Stomach (tissue), 4 donors: ENCODE measurements around the gene RASSF4.

ENCODE experiments used
- EP300 ChIP-seq: sonication (generic); formaldehyde crosslinking; IDR thresholded peaks from one replicate; pipeline ENCODE4 v1.6.1; 2017; ENCODE audit warnings: antibody characterized with exemption
- POLR2A ChIP-seq, 4 donors: fragments of 450-650 bp; IDR thresholded peaks; one replicate each; pipeline ENCODE4 v1.6.1; 2016; ENCODE audit warnings: antibody characterized with exemption in 4 of 4, control low read depth in 2 of 4, mild to moderate bottlenecking in 1 of 4, moderate library complexity in 1 of 4
- TF ChIP-seq, protein P1 (sequence below), 7 experiments: fragments of 450-650 bp in 4 of 7; fragments of 200-600 bp in 3 of 7; sonication (generic) in 3 of 7; IDR thresholded peaks; one replicate each; pipeline ENCODE4 v1.5.1; 2016 to 2019; ENCODE audit warnings: antibody characterized with exemption in 7 of 7, control low read depth in 2 of 7, mild to moderate bottlenecking in 1 of 7

DNA sequence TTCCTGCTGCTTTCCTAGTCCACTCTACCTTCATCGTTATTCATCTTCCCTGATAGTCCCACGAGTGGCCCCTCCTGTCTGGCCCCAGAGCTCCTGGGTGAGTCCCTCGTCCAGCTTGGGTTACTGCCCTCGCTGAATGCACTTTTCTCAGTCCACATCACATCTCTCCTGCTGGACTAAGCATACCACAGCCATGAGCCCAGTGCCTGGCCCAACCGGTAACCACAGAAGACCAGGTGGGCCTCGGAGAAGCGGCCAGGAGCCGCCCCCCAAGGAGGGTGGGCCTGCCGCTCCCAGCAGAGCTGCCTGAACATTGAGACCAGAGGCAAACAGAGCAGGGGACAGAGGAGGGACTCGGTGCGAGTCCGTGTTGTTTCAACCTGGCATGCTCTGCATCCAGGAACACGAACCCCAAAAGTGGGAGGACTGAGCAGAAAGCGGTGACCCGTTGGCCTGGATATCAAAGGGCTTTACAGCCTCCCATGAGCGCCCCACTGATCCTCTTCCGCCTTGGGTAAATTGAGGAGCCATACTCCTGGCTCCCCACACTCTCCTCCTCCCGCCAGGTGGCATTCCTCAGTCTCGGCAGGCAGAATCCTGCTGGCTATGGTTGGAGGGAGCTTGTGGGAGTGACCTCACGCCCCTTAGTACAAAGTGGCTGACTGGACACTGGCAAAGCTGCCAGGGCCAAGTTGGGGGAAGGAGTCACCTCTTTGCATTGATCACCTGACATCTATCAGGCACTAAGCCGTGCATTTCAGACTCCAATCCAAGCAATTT is 35.2 kb upstream of the RASSF4 start:
- TF ChIP-seq POLR2A (IDR thresholded peaks at IDR 0.05), result no peak
- TF ChIP-seq, protein P1, sequence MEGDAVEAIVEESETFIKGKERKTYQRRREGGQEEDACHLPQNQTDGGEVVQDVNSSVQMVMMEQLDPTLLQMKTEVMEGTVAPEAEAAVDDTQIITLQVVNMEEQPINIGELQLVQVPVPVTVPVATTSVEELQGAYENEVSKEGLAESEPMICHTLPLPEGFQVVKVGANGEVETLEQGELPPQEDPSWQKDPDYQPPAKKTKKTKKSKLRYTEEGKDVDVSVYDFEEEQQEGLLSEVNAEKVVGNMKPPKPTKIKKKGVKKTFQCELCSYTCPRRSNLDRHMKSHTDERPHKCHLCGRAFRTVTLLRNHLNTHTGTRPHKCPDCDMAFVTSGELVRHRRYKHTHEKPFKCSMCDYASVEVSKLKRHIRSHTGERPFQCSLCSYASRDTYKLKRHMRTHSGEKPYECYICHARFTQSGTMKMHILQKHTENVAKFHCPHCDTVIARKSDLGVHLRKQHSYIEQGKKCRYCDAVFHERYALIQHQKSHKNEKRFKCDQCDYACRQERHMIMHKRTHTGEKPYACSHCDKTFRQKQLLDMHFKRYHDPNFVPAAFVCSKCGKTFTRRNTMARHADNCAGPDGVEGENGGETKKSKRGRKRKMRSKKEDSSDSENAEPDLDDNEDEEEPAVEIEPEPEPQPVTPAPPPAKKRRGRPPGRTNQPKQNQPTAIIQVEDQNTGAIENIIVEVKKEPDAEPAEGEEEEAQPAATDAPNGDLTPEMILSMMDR (IDR thresholded peaks at IDR 0.05), result no peak
- TF ChIP-seq EP300, result no peak
